Stomach smooth muscle (tissue), 2 donors: ENCODE data around the gene SYTL2.
A peak's percentile ranks its signal among the peaks of the same experiment; 100 is the strongest.
"Not testable (repeated sequence)": the region's sequence is repeated elsewhere in the genome, so short reads cannot be mapped to it uniquely, and the experiment has no call there.

Source experiments
- H3K27ac ChIP-seq: one replicate; pipeline ENCODE4 v1.7.0; 2013; ENCODE audit warnings: mild to moderate bottlenecking, low read length, inconsistent platforms
- H3K27me3 ChIP-seq, 2 donors: one replicate each; pipeline ENCODE4 v1.7.0; 2013; ENCODE audit warnings: low read length in 2 of 2; ENCODE audit not compliant: insufficient read depth in 2 of 2, control insufficient read depth in 1 of 2
- H3K36me3 ChIP-seq, 2 donors: one replicate each; pipeline ENCODE4 v1.7.0; 2013; ENCODE audit warnings: low read length in 2 of 2; ENCODE audit not compliant: control insufficient read depth in 2 of 2, insufficient read depth in 2 of 2
- H3K4me1 ChIP-seq: one replicate; pipeline ENCODE4 v1.7.0; 2013; ENCODE audit warnings: low read length; ENCODE audit not compliant: control insufficient read depth, insufficient read depth
- H3K4me3 ChIP-seq, 2 donors: one replicate each; pipeline ENCODE4 v1.7.0; 2013; ENCODE audit warnings: low read length in 2 of 2
- H3K9ac ChIP-seq, 2 donors: one replicate each; pipeline ENCODE4 v1.7.0; 2013; ENCODE audit warnings: low read length in 2 of 2, mild to moderate bottlenecking in 1 of 2
- H3K9me3 ChIP-seq, 2 donors: one replicate each; pipeline ENCODE4 v1.7.0; 2013; ENCODE audit warnings: low read length in 2 of 2; ENCODE audit not compliant: control insufficient read depth in 2 of 2
- donor health status: healthy.
- donor health status: Pancreatic carcinoma.

Gene SYTL2

GRCh38 chr11:85664615-85665481 is 146.1 kb downstream of the SYTL2 start, which contains the start of gene CREBZF:
TSS of gene CREBZF (minus strand) at chr11:85665129. CDS start at chr11:85664875, 254 bp downstream.
- no peaks in the 10 kb centered on the region for H3K9me3 ChIP-seq
- no peaks in the 10 kb centered on the region for H3K27me3 ChIP-seq
- peaks cover 0 to 5% of the 10 kb centered on the region in 2 donors for H3K36me3 ChIP-seq
- H3K4me1 ChIP-seq = no peaks in the 10 kb centered on the region
- H3K9ac ChIP-seq = peak within 1 kb of the TSS; percentile 97 to 98
- H3K27ac ChIP-seq = peak within 1 kb of the TSS; percentile 96
- peak within 1 kb of the TSS; percentile 91 to 92 for H3K4me3 ChIP-seq

DNA sequence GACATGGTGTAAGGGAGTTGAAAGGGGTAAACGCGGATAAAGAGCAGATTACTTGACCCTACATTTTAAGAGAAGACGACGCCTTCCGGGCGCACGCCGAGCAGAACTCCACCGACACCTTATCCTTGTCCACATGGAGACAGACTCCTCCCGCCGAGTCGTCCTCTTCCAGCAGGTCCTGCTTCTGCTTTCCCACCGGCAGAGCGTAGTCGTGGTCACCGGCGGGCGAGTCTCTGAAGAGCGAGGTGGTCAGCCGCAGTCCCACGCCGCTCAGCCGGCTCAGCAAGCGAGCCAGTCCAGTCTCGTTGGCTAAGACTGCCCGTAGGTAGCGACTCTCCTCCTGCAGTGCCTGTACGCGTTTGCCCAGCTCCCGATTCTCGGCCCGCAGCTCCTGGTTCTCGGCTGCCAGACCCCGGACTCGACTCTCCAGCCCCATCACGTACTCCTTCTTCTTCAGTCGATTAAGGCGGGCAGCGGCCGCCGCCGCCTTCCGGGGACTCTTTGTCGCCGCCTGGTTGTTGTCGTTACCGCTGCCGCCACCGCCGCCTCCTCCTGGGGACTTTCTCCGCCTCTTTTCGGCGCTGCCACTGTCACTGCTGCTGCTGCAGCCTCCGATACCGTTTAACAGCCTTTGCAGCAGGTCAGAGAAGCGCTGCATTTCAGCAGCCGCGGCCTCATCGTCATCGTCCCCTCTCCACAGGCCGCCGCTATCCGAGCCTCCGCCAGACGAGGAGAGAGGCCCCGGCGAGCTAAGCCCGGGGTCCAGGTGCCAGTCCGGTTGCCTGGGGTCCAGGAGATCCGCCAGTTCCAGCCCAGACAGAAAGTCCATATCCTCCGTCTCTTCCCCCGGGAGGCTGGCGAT is 147.0 kb downstream of the SYTL2 start:
- Histone ChIP-seq H3K27me3 (no peaks in the 10 kb centered on the region), H3K27ac (peak overlapping the region; percentile 96), H3K36me3 (peaks cover 0 to 5% of the 10 kb centered on the region in 2 donors), H3K4me1 (peaks cover 5% of the 10 kb centered on the region), H3K4me3 (peak overlapping the region; percentile 91 to 92), H3K9me3 (no peaks in the 10 kb centered on the region), H3K9ac (peak overlapping the region; percentile 97 to 98)

DNA sequence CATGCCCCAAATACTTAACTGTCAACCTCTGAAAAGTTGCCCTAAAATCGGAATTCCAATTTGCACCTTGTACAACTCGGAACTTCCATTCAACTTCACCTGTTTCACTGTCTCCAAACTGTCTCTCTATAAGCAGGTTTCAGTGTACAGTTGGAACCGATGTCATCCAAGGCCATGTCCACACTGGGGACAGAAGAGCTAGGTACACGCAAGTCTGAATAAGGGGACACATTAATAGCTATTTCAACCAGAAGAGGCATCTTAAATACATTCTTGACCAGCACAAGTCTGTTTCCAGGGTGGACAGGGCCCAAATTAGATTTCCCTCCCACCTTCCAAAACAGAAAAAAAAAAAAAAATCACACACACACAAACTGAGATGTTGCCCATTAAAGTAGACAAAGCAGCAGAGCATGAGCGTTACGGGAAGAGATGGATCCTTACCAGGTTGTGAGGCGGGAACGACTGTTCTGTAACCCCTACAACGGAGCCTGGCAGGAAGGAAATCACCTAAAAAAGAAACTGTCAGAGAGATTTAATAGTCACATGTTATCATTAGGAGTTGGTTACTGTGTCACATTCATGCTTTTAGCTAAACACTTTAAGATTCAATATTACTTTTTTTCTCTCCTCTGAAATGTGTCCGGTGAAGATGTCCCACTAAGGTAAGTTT is 147.7 kb downstream of the SYTL2 start:
- H3K27ac ChIP-seq = peak overlapping the region; percentile 96
- peak overlapping the region; percentile 97 to 98 for H3K9ac ChIP-seq
- H3K4me1 ChIP-seq = peaks cover 5% of the 10 kb centered on the region
- no peaks in the 10 kb centered on the region for H3K27me3 ChIP-seq
- no peaks in the 10 kb centered on the region for H3K9me3 ChIP-seq
- H3K36me3 ChIP-seq = peaks cover 0 to 5% of the 10 kb centered on the region in 2 donors
- H3K4me3 ChIP-seq = peak overlapping the region; percentile 91 to 92

- no peak overlapping the region for H3K27ac ChIP-seq
- H3K9ac ChIP-seq = peak overlapping the region in 1 of 2 donors; percentile 51
- H3K9me3 ChIP-seq = no peaks in the 10 kb centered on the region
- peak overlapping the region; percentile 18 to 92 for H3K4me3 ChIP-seq
- H3K27me3 ChIP-seq = no peaks in the 10 kb centered on the region
- peaks cover 5% of the 10 kb centered on the region for H3K4me1 ChIP-seq
- H3K36me3 ChIP-seq = peaks cover 0 to 7% of the 10 kb centered on the region in 2 donors
These were observed 148.8 kb downstream of the SYTL2 start for GRCh38 chr11:85661972-85662664.

DNA sequence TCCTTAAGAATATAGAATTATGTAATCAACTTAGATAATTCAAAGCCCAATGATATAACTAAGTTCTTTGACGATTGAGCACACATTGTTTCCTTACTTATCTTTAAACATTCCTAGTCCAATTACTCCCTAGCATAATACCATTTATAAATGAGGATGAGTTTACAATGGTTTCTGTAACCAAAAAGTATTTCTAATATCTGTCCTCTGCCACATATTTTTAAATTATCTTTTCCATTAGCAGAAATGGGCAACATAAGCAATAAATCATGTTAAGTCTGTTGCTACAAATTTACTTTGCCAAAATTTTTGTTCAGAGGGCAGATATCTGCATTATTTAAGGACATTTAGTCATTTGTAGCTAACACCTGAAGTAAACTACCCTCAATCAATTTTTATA is 152.8 kb downstream of the SYTL2 start:
- no peaks in the 10 kb centered on the region for H3K9me3 ChIP-seq
- no peak overlapping the region for H3K9ac ChIP-seq
- H3K36me3 ChIP-seq = peaks cover 3 to 18% of the 10 kb centered on the region in 2 donors
- no peak overlapping the region for H3K4me3 ChIP-seq
- H3K27me3 ChIP-seq = no peaks in the 10 kb centered on the region
- peaks cover 5% of the 10 kb centered on the region for H3K4me1 ChIP-seq
- no peak overlapping the region for H3K27ac ChIP-seq

DNA sequence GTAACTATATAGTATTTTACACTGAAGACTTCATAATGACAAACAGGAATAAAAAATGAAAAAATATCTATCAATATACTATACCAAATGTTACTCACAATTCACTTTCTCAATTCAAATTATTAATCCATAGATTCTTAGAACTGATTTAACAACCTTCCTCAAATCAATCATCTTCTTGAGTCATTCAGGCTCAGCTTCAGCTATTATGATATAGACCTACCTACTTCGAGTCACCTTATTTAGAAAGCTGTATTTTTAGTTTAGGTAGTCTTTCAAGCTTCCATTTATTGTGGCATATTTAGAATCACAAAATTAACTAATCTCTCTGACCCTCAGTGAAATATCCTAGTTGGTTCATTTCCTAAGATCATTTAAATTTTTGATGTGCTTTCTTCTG is 154.2 kb downstream of the SYTL2 start:
- H3K9me3 ChIP-seq = no peaks in the 10 kb centered on the region
- H3K9ac ChIP-seq = no peak overlapping the region
- peaks cover 3 to 18% of the 10 kb centered on the region in 2 donors for H3K36me3 ChIP-seq
- no peak overlapping the region for H3K4me3 ChIP-seq
- H3K4me1 ChIP-seq = peaks cover 5% of the 10 kb centered on the region
- H3K27me3 ChIP-seq = no peaks in the 10 kb centered on the region
- no peak overlapping the region for H3K27ac ChIP-seq

GRCh38 chr11:85654343-85654742 is 156.6 kb downstream of the SYTL2 start:
- not testable (repeated sequence) for H3K9me3 ChIP-seq, H3K4me1 ChIP-seq, H3K27me3 ChIP-seq, H3K9ac ChIP-seq, H3K4me3 ChIP-seq, H3K27ac ChIP-seq
- H3K36me3 ChIP-seq = peaks cover 3 to 13% of the 10 kb centered on the region in 2 donors

DNA sequence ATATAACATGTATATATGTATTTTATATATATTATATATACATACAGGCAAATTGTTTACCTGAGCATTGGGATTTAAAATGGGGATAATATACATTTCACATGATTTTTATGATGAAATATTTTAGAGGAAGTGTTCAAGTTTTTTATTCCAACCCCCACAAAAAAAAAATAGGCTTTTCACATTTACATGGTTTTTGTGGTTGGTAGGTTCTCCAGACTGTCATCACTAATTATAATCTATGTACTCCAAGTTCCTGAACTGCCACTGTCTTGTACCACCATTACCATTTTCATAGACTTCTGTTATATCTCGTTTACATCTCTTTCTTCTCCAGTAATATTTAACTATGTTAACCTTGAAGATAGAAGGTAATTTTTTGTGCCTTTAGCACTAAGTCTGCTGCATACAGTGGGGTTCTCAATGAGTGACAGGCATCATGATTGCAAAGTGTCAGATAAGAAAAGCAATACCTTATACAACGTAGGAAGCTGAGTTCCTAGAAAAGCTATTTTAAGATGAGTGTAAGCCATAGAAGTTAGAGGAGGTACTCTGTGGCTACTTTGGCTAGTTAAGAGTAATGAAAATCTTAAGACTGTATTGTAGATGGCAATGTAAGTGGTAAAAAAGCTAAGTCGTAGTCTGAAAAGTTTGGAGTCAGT is 158.0 kb downstream of the SYTL2 start:
- H3K27ac ChIP-seq = no peak overlapping the region
- H3K27me3 ChIP-seq = no peaks in the 10 kb centered on the region
- H3K4me1 ChIP-seq = peaks cover 7% of the 10 kb centered on the region
- no peak overlapping the region for H3K9ac ChIP-seq
- H3K36me3 ChIP-seq = peaks cover 3 to 13% of the 10 kb centered on the region in 2 donors
- H3K4me3 ChIP-seq = no peak overlapping the region
- H3K9me3 ChIP-seq = no peaks in the 10 kb centered on the region

DNA sequence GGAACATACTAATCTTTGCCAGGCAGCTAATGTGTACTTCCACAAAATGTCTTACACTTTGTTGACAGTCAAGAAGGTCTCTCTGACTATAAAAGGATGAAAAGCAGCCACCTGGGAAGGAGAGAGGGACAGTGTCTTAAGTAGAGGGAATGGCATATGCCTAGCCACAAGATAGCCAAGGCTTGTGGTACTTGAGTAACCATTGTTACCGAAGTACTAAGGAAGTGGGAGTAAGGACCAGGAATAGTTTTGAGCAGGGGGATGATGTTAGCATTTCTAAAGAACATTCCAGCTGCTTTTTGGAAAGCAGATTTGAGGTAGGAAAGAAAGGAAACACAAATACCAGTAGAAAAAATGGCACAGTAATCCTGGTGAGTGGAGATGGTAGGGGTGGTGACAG is 159.8 kb downstream of the SYTL2 start:
- Histone ChIP-seq H3K9me3 (no peaks in the 10 kb centered on the region), H3K27ac (no peak overlapping the region), H3K27me3 (no peaks in the 10 kb centered on the region), H3K9ac (no peak overlapping the region), H3K4me3 (no peak overlapping the region), H3K4me1 (peaks cover 7% of the 10 kb centered on the region), H3K36me3 (peaks cover 3% of the 10 kb centered on the region in 2 donors)
